ENCODE results near the gene SRPRA. TPM values are rescaled to one million over a fixed set of nuclear protein-coding genes. Genes with fewer than 3 reads are reported as not detected.

The SRPRA gene
- polyA plus RNA-seq, 1 donor from 2014 or later, result 24.9 TPM

GRCh38 chr11:126282361-126282735 lies 13.7 kb upstream of the SRPRA start:
- Histone ChIP-seq H3K9ac (ENCODE audit: low read length) (peak overlapping the region; percentile 71), H3K9me2 (ENCODE audit: insufficient read depth, low read length) (no peaks in the 10 kb centered on the region), H3K4me2 (ENCODE audit: low read length) (peak overlapping the region; percentile 1), H3K4me3 (ENCODE audit: low read length) (peak overlapping the region; percentile 71), H3K36me3 (ENCODE audit: insufficient read depth, low read length) (no peaks in the 10 kb centered on the region), H2AFZ (ENCODE audit: low read depth, low read length) (peak overlapping the region; percentile 45), H3K27ac (ENCODE audit: low read length) (no peak overlapping the region), H3K9me3 (ENCODE audit: low read length) (no peaks in the 10 kb centered on the region), H3F3A (ENCODE audit: insufficient read depth, low read length, poor library complexity, severe bottlenecking) (no peaks in the 10 kb centered on the region), H3K79me2 (replicated peaks; ENCODE audit: insufficient read depth, low read length) (no peaks in the 10 kb centered on the region), H3K27me3 (ENCODE audit: insufficient read depth, low read depth, low read length) (no peaks in the 10 kb centered on the region), H4K20me1 (ENCODE audit: insufficient read depth) (no peaks in the 10 kb centered on the region)
- no peak for TF ChIP-seq CTCF (IDR thresholded peaks at IDR 0.05; ENCODE audit: poor library complexity, severe bottlenecking)

- Histone ChIP-seq H3K9me3 (ENCODE audit: low read length) (no peaks in the 10 kb centered on the region), H4K20me1 (ENCODE audit: insufficient read depth) (no peaks in the 10 kb centered on the region), H3K9ac (ENCODE audit: low read length) (no peak overlapping the region), H3F3A (ENCODE audit: insufficient read depth, low read length, poor library complexity, severe bottlenecking) (no peaks in the 10 kb centered on the region), H3K79me2 (replicated peaks; ENCODE audit: insufficient read depth, low read length) (no peaks in the 10 kb centered on the region), H3K27ac (ENCODE audit: low read length) (no peak overlapping the region), H3K9me2 (ENCODE audit: insufficient read depth, low read length) (no peaks in the 10 kb centered on the region), H3K4me3 (ENCODE audit: low read length) (peak overlapping the region; percentile 71), H2AFZ (ENCODE audit: low read depth, low read length) (no peak overlapping the region), H3K36me3 (ENCODE audit: insufficient read depth, low read length) (no peaks in the 10 kb centered on the region), H3K27me3 (ENCODE audit: insufficient read depth, low read depth, low read length) (no peaks in the 10 kb centered on the region), H3K4me2 (ENCODE audit: low read length) (no peak overlapping the region)
- TF ChIP-seq RAD21 (conservative IDR thresholded peaks at IDR 0.05) (no peak), EP300 (conservative IDR thresholded peaks at IDR 0.05; ENCODE audit: poor library complexity, severe bottlenecking) (no peak), EZH2 (IDR thresholded peaks at IDR 0.05; ENCODE audit: borderline replicate concordance, insufficient read depth, low read length, poor library complexity, severe bottlenecking) (no peak), SMC3 (conservative IDR thresholded peaks at IDR 0.05; ENCODE audit: poor library complexity) (no peak), TAF1 (IDR thresholded peaks at IDR 0.05; ENCODE audit: low read depth) (no peak), CTCF (IDR thresholded peaks at IDR 0.05; ENCODE audit: poor library complexity, severe bottlenecking) (no peak), MXI1 (conservative IDR thresholded peaks at IDR 0.05; ENCODE audit: poor library complexity, severe bottlenecking) (no peak), POLR2AphosphoS5 (IDR thresholded peaks at IDR 0.05) (no peak), REST (IDR thresholded peaks at IDR 0.05; ENCODE audit: borderline replicate concordance) (no peak)
Observed at GRCh38 chr11:126281666-126282175, 13.0 kb upstream of the SRPRA start.
